ENCODE results near the gene TPM2. TPM values are rescaled to one million over a fixed set of nuclear protein-coding genes. Genes with fewer than 3 reads are reported as not detected.
A peak's percentile ranks its signal among the peaks of the same experiment; 100 is the strongest.

The TPM2 gene
- total and polyA plus RNA-seq, 10 of the 15 experiments (the other 5 are each of a cell fraction or from before 2014, with no cell fraction given), result 0.11 to 9.3 (median 1.1) TPM

DNA sequence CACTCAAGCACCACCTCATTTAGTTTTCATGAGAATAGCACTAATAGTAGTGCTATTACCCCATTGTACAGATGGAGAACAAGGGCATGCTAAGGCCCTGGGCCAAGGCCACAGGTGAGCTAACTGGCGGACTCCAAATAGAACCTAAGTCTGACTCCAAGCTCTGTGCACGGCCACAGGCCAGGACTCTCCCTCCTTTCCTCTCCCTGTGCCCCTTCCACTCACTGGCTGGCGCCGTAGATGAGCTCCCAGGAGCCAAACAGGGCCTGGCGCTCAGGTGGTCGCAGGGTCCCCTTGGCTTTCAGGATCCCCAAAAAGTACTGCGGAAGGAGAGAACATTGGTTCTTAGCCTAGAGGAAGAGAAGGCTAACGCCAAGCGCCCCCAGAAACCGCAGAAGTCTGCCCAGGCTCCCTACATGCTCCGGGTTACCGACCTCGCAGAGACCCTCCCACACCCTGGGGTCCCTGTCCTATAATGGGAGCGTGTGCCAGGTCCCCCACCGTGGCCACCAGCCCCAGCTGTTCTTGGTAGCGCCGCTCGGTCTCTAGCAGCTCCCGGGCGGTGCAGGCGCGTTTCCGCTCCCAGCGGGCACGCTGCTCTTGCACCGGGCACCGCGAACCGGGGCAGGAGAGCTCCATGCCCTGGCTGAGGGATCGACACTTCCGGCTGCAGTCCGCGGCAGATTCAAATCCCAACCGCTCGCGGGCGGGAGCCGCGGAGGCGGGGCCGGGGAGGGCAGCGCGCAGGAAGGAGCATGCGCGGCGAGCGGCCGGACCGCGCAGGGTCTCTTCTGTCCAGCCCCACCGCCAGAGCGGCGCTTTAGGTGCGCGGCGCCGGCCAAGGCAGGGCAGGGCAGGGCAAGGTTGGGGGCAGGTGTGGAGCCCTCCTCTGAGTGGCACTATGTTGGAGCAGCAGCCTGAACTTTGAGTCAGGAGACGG is 24.9 kb downstream of the TPM2 start, which contains the start of gene ARHGEF39 (continued):
- TF ChIP-seq, protein P1, sequence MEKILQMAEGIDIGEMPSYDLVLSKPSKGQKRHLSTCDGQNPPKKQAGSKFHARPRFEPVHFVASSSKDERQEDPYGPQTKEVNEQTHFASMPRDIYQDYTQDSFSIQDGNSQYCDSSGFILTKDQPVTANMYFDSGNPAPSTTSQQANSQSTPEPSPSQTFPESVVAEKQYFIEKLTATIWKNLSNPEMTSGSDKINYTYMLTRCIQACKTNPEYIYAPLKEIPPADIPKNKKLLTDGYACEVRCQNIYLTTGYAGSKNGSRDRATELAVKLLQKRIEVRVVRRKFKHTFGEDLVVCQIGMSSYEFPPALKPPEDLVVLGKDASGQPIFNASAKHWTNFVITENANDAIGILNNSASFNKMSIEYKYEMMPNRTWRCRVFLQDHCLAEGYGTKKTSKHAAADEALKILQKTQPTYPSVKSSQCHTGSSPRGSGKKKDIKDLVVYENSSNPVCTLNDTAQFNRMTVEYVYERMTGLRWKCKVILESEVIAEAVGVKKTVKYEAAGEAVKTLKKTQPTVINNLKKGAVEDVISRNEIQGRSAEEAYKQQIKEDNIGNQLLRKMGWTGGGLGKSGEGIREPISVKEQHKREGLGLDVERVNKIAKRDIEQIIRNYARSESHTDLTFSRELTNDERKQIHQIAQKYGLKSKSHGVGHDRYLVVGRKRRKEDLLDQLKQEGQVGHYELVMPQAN (conservative IDR thresholded peaks at IDR 0.05), result peak; percentile 96
- TF ChIP-seq SRF (IDR thresholded peaks at IDR 0.05; ENCODE audit: low read depth in 2 of 2, low read length in 2 of 2) (no peak), EED (IDR thresholded peaks at IDR 0.05; ENCODE audit: low read depth) (peak; percentile 56), YY1 (IDR thresholded peaks at IDR 0.05; ENCODE audit: low read depth, low read length) (peak; percentile 47; the same call in 1 of the 2 replicates), GATAD2B (conservative IDR thresholded peaks at IDR 0.05; ENCODE audit: low read depth) (peak; percentile 93), RAD21 (IDR thresholded peaks at IDR 0.05; ENCODE audit: insufficient read depth, low read depth, low read length) (0 out of 2 replicates have a peak, but pooled peaks have one; percentile 7), TCF12 (IDR thresholded peaks at IDR 0.05; ENCODE audit: low read depth, low read length) (peak; percentile 51; the same call in 1 of the 2 replicates), IKZF2 (IDR thresholded peaks at IDR 0.05) (peak in 1 of 2 experiments; percentile 52; a peak in 1 of 4 replicates), RB1 (IDR thresholded peaks at IDR 0.05; ENCODE audit: borderline replicate concordance) (peak; percentile 63), POLR2AphosphoS5 (IDR thresholded peaks at IDR 0.05; ENCODE audit: low read length) (peak; percentile 25; the same call in 1 of the 2 replicates), EGR1 (IDR thresholded peaks at IDR 0.05; ENCODE audit: borderline replicate concordance in 1 of 2, low read depth in 2 of 2, low read length in 2 of 2) (peak in 1 of 2 experiments; percentile 29; a peak in 1 of 3 replicates), BACH1 (IDR thresholded peaks at IDR 0.05; ENCODE audit: borderline replicate concordance) (peak; percentile 36; the same call in 1 of the 2 replicates), TCF3 (IDR thresholded peaks at IDR 0.05; ENCODE audit: borderline replicate concordance, insufficient read depth, low read depth, low read length) (peak; percentile 20; the same call in 1 of the 2 replicates), EP300 (IDR thresholded peaks at IDR 0.05; ENCODE audit: borderline replicate concordance in 1 of 2, control insufficient read depth in 1 of 2, low read depth in 2 of 2, low read length in 2 of 2) (no peak)
- TF ChIP-seq, protein P2, sequence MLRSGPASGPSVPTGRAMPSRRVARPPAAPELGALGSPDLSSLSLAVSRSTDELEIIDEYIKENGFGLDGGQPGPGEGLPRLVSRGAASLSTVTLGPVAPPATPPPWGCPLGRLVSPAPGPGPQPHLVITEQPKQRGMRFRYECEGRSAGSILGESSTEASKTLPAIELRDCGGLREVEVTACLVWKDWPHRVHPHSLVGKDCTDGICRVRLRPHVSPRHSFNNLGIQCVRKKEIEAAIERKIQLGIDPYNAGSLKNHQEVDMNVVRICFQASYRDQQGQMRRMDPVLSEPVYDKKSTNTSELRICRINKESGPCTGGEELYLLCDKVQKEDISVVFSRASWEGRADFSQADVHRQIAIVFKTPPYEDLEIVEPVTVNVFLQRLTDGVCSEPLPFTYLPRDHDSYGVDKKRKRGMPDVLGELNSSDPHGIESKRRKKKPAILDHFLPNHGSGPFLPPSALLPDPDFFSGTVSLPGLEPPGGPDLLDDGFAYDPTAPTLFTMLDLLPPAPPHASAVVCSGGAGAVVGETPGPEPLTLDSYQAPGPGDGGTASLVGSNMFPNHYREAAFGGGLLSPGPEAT (IDR thresholded peaks at IDR 0.05; ENCODE audit: low read depth), result no peak
- TF ChIP-seq, protein P3, sequence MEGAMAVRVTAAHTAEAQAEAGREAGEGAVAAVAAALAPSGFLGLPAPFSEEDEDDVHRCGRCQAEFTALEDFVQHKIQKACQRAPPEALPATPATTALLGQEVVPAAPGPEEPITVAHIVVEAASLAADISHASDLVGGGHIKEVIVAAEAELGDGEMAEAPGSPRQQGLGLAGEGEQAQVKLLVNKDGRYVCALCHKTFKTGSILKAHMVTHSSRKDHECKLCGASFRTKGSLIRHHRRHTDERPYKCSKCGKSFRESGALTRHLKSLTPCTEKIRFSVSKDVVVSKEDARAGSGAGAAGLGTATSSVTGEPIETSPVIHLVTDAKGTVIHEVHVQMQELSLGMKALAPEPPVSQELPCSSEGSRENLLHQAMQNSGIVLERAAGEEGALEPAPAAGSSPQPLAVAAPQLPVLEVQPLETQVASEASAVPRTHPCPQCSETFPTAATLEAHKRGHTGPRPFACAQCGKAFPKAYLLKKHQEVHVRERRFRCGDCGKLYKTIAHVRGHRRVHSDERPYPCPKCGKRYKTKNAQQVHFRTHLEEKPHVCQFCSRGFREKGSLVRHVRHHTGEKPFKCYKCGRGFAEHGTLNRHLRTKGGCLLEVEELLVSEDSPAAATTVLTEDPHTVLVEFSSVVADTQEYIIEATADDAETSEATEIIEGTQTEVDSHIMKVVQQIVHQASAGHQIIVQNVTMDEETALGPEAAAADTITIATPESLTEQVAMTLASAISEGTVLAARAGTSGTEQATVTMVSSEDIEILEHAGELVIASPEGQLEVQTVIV (IDR thresholded peaks at IDR 0.05; ENCODE audit: borderline replicate concordance, partially characterized antibody), result peak; percentile 14
- TF ChIP-seq, protein P4, sequence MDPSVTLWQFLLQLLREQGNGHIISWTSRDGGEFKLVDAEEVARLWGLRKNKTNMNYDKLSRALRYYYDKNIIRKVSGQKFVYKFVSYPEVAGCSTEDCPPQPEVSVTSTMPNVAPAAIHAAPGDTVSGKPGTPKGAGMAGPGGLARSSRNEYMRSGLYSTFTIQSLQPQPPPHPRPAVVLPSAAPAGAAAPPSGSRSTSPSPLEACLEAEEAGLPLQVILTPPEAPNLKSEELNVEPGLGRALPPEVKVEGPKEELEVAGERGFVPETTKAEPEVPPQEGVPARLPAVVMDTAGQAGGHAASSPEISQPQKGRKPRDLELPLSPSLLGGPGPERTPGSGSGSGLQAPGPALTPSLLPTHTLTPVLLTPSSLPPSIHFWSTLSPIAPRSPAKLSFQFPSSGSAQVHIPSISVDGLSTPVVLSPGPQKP (IDR thresholded peaks at IDR 0.05; ENCODE audit: low read depth, low read length), result peak; percentile 83
- TF ChIP-seq, protein P5, sequence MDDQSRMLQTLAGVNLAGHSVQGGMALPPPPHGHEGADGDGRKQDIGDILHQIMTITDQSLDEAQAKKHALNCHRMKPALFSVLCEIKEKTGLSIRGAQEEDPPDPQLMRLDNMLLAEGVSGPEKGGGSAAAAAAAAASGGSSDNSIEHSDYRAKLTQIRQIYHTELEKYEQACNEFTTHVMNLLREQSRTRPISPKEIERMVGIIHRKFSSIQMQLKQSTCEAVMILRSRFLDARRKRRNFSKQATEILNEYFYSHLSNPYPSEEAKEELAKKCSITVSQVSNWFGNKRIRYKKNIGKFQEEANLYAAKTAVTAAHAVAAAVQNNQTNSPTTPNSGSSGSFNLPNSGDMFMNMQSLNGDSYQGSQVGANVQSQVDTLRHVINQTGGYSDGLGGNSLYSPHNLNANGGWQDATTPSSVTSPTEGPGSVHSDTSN (IDR thresholded peaks at IDR 0.05; ENCODE audit: insufficient replicate concordance, low read depth, low read length), result no peak
